Islet of Langerhans (tissue), 1 donor: ENCODE results near the gene MEAK7.

Experiments
- FAIRE-seq: peaks from one replicate; lab custom pipeline; 2011; peaks lifted over from hg19 to GRCh38; lab: Jason Lieb, UNC

MEAK7 gene

DNA sequence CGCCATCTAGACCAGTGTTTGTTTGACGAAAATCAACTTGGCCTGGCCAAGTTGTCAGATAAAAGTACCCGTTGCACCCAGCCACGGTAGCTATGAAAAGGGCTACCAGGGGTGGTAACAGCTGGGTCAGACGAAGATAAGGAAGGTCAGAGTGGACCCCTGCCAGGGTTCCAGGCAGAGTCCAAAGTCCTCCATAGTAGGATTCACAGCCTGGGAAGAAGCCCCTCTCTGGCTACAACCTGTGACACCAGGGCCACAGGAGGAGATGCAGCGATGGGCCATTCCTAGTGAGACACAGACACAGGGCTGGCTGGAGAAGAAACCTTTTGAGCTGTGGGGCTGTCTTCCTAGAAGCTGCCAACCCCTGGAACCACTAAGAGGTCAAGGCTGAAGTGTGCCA is 39.3 kb downstream of the MEAK7 start:
- no peak for FAIRE-seq

DNA sequence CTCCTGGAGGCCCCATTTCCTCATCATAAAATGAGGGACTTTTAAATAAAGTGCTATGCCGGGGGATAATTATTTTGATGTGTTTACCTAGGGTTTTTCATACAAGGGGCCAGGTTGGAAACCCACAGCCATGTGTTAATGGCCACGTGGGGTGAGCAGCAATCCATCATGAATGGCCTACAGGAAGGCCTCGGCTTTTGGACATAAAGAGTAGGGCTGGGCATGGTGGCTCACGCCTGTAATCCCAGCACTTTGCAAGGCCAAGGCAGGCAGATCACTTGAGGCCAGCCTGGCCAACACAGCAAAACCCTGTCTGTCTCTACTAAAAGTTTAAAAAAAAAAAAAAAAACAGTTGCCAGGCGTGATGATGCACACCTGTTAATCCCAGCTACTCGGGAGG is 40.3 kb downstream of the MEAK7 start:
- FAIRE-seq: no peak

DNA sequence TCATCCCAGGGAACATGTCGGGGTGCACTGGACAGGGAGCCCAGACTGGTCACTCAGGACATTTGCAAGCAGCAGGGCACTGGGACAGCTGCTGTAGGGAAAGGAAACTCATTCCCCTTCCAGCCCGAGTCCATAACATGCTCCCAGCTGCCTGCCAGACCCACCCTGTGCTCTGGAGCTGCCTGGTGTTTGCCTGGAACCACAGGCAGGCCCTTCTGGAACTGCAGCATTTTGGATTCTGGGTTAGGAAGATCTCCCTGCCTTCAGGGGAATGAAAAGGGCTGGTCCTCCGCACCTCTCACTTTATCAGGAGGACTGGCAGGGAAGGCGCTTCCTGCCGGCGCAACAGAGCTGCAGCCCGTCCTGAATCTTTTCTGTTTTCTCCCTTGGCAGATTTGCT is 41.2 kb downstream of the MEAK7 start:
- no peak for FAIRE-seq

DNA sequence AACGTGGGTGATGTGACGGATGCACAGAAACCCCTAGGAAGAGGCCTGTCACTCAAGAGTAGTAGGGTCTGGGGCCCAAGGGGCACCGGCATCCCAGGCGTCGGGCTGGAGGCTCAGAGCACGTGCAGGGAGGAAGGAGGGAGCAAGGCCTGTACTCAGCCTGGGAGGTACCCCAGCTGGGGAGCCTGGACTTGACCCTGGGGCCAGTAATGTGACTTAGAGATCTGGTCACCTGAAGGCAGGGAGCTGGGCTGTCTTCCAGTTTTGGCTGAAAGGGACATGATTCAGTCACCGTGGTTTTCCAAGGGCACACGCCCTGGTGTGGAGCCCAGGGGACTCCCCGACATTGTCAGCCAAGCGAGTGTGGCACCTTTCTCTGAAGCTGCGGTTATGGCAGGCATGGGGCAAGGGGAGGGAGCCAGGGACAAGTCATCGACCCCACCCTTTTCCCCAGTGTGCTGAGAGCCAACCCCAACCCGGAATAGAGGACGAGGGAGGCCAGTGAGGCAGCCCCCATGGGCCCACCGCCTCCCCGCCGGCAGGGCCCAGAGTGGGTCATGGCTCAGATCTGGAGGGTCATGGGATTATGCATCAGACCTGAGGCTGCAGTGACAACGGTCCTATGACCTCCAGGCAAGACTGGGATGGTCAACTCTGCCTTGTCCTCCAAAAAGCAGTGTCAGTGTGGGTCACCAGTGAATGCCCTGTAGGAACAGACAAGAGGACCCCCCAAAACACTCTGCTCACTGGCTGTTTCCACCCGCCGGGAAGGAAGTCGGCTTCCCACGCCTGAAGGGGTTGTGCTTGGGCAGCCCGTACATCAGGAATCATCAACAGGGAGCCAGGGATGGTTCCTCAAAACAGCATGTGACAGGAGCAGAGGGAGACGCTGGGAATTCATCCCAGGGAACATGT is 41.9 kb downstream of the MEAK7 start:
- FAIRE-seq: no peak

DNA sequence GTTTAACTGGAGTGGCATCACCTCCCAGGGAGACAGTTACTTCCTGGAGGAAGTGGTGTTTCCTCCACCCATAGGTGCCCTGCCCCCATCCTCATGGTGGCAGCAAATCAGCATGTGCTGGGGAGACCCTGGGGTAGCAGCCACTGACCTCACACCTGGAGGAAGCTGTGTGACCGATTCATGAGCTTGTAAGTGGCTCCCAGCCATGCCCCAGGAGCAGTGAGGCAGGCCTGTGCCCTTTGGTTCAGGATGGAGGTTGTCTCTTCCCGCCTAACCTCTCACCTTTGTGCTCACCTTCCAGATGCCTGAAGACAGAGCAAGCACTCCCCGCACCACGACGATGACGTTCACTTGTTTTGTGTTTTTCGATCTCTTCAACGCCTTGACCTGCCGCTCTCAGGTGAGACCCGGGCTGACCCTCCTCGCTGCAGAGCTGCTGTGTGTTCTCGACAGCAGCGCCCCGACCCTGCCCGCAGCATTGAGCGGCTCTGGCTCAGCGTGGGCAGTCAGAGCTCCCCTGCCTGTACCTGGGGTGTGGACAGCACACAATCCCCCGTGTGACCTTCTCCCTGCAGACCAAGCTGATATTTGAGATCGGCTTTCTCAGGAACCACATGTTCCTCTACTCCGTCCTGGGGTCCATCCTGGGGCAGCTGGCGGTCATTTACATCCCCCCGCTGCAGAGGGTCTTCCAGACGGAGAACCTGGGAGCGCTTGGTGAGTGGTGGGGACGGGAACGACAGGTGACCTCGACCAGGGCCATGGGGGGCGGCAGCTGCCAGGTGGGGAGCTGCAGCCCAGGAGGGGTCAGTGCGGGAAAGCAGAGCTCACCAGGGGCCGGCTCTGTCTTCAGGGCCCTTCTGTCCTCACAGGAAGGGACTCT is 42.8 kb downstream of the MEAK7 start:
- no peak for FAIRE-seq

DNA sequence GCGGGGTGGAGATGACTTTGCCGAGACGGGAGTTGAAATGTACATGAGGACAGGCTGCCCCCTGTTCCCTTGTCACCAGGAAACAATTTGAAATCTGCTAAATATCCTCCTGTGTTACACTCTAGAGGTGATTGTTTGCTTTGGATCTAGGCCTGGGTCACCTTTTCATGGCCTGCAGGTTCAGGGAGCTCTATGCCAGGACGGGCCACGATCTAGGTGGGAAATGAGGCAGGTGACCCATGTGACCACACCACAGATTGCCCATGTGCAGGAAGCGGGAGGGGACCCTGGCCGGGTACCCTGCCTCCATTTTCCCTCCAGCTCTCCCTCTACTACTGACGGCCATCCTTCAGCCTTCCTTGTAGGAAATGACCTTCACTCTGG is 43.4 kb downstream of the MEAK7 start:
- FAIRE-seq: no peak

DNA sequence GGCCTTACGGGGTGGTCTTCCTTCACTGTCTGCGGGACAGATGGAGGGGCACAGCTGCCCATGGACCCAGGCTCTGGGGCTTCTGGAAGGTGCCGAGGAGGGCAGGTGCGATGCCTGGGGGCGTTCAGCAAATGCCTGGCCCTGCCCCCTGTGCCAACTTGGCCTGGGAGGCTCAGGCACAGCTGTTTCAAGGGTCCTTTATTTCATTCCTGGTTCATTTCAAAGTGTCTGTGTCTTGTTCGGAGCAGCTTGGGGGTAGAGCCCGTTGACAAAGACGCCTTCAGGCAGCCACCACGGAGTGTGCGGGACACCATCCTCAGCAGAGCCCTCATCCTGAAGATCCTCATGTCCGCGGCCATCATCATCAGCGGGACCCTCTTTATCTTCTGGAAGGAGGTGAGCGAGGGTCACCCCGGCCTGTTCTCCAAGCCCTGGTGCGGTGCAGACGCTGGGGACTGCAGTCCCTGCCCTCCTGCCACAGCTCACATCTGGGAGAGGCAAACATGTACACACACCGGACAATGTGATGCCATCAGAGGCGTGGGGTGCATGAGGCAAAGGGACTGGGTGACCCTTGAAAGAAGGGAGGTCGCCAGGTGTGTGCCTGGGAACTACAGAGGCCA is 43.9 kb downstream of the MEAK7 start:
- no peak for FAIRE-seq

DNA sequence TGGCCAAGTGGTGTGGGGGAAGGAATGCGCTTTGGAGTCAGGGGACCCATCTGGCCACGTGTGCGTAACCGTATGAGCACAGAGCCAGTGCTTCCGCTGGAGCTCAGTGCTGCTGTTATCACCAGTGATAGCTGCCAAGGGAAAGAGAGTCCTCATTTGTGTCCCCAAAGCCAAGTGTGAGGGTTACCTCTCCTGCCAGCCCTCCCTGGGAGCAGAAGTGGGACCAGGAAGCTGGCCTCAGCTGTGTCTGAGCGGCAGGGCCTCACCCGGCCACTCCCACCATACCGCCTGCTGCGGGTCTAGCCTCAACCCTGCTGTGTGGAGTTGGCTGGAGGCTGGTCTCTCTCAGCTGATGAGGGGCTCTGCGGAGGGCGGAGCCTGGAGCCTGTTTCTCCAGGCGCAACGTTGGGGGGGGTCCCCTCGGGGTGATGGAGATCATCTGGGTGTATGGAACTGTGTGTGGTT is 44.5 kb downstream of the MEAK7 start:
- FAIRE-seq: no peak

DNA sequence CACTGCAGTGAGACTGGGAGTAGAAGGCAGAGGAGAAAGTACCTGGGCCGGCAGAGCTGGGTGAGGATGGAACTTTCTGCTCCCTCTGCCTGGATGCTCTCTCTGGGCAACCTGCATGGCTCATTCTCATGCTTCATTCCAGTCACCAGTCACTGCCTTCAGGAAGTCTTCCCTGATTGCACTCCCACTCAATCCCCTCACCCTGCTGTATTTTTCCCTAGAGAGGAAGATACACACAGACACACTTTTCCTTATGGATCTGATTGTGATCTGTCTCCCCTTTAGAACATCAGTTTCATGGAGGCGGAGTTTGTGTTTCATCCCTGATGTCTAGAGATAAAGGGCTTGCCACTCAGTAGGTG is 44.9 kb downstream of the MEAK7 start:
- FAIRE-seq: no peak

DNA sequence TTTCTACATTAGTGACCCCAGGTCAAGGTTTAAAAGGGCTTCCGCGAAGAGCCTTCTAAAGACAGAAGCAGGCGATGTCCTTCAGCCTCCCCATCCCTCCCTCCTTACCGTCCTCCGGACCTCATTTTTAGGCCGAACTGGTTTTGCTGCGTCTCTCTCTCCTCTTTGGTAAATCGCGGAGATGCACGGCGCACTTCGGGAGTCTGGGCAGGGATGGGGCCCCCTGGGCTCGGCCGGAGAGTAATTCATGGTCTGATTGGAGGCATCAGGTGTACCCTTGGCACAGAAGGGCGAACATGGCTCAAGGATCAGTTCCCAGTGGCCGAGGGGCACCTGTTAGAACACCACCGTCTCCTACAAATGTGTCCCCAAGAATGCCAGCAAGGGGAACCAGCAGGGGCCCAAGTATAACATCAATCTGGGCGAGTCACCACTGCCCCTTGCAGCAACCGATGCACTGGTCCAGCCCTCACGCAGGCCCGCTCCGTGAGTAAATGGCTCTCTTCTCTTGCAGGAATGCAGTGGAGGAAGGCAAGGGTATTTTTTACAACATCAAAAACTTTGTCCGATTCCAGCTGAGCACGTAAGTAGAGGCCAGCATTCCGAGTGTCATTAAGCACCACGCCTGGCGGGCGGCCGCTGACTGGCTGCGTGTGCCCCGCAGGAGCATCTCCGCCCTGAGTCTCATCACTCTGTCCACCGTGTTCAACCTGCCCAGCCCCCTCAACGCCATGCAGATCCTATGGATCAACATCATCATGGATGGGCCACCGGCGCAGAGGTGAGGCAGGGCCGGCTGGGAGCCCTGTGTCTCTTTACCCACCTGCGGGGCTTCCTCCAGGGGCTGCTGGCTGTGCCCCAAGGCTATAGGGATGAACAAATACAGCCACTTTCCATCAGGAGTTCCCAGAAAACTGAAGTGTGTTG is 45.6 kb downstream of the MEAK7 start:
- FAIRE-seq: no peak

DNA sequence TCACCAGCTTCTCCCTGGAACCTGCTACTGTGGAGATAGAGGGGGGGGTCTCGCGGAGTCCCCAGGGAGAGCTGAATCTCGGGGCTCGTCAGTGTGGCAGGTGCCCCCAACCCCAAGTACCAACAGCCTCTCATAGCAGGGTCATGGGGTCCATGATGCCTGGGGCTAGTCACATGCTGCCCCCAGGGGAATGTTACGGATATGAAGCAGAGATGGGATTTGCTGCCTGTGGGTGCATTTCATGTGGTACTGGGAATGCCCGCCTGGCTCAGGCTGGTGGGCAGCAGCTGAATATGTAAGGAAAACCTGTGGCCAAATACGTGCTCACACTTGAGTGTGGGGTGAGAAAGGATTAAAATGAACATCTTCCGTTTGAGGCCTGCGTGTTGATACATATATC is 49.4 kb downstream of the MEAK7 start:
- no peak for FAIRE-seq
